ENCODE measurements around the gene KIF1A.

- TF ChIP-seq EZH2 (IDR thresholded peaks at IDR 0.05; ENCODE audit: low read length, unreplicated experiment) (no peak), CTCF (conservative IDR thresholded peaks at IDR 0.05; ENCODE audit: low read depth, low read length) (no peak), EZH2phosphoT487 (IDR thresholded peaks at IDR 0.05; ENCODE audit: borderline replicate concordance, low read length) (no peak)
Observed at GRCh38 chr2:240670402-240670801, 149.6 kb downstream of the KIF1A start.
